Measurements from ENCODE around the gene IL19.
"Not testable (repeated sequence)": the region's sequence is repeated elsewhere in the genome, so short reads cannot be mapped to it uniquely, and the experiment has no call there.

The IL19 gene

DNA sequence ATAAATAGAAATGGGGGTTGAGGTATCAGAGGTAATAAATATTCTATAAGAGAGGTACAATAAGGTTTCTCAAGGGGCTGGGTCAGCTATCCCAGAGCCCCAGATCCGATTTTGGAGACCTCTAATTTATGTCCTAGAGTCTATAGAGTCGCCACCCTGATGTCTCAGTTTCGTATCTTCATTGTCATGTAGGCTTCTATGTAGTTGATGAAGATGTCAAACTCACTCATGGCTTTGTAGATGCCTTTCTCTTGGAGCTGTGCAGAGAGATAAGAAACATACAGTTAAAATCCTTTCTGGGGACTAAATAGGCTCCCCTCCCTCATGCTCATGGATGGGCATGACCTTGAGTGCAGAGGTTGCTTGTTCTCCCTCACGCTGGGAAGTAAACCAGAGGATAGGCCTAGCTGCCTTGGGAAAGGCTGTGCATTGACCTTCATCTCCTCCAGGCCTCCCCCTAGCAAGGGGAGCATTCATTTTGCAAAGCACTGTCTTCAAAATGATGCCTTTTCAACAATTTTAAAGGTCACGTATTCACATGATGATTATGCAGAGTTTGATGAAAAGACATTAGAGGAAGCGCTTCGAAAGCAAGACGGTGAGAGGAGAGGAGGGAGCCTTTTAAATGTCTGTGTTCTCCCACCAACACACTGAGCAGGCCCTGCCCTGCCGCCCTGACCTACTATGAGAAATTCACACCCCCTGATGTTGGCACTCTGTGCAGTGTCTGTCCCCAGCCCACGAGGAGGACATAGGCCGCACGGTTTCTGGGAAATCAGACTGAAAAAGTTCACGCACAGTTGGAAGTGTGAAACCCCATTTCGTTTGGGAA, 1.9 kb upstream of the IL19 start:
- TF ChIP-seq, protein P1, sequence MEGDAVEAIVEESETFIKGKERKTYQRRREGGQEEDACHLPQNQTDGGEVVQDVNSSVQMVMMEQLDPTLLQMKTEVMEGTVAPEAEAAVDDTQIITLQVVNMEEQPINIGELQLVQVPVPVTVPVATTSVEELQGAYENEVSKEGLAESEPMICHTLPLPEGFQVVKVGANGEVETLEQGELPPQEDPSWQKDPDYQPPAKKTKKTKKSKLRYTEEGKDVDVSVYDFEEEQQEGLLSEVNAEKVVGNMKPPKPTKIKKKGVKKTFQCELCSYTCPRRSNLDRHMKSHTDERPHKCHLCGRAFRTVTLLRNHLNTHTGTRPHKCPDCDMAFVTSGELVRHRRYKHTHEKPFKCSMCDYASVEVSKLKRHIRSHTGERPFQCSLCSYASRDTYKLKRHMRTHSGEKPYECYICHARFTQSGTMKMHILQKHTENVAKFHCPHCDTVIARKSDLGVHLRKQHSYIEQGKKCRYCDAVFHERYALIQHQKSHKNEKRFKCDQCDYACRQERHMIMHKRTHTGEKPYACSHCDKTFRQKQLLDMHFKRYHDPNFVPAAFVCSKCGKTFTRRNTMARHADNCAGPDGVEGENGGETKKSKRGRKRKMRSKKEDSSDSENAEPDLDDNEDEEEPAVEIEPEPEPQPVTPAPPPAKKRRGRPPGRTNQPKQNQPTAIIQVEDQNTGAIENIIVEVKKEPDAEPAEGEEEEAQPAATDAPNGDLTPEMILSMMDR (conservative IDR thresholded peaks at IDR 0.05; ENCODE audit: low read length), result no peak
- DNase-seq (ENCODE audit: low read depth), result no peak
- no peak overlapping the region for H3K4me3 ChIP-seq (ENCODE audit: low read length)

DNA sequence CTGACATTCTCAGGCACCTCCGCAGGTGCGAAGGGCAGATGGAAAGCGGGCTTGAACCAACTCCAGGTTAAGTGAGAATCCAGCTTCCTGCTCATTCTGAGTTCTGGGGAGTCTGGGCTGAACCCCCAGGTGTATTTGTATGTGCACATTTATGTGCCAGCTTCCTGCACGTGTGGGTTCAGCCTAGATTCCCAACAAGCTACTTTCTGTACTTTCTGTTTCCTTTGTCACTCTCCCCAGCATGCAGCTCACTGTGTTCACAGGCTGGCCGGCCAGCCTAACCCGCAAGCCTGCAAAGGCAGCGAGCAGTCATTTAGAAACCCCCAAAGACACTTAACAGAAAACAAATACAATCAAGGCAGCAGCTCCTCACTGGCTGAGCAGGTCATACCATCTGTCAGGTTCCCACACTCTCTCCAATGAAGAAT, 1.3 kb upstream of the IL19 start:
- H3K4me3 ChIP-seq (ENCODE audit: low read length), result no peak overlapping the region
- TF ChIP-seq, protein P1 (conservative IDR thresholded peaks at IDR 0.05; ENCODE audit: low read length), result no peak
- DNase-seq (ENCODE audit: low read depth), result no peak

GRCh38 chr1:206771338-206771692, 742 bp downstream of the IL19 start:
- TF ChIP-seq, protein P1 (conservative IDR thresholded peaks at IDR 0.05; ENCODE audit: low read length), result no peak
- no peak overlapping the region for H3K4me3 ChIP-seq (ENCODE audit: low read length)
- DNase-seq (ENCODE audit: low read depth), result no peak

GRCh38 chr1:206772243-206772937, 1.8 kb downstream of the IL19 start, which contains the start of gene IL10:
Gene IL10, minus strand, starts transcription at chr1:206772494. Its CDS starts 59 bp downstream, at chr1:206772435.
- no peak within 1 kb of the TSS for H3K4me3 ChIP-seq (ENCODE audit: low read length)
- TF ChIP-seq, protein P1 (conservative IDR thresholded peaks at IDR 0.05; ENCODE audit: low read length), result no peak
- no peak for DNase-seq (ENCODE audit: low read depth)

- no peak for DNase-seq (ENCODE audit: low read depth)
- TF ChIP-seq, protein P1 (conservative IDR thresholded peaks at IDR 0.05; ENCODE audit: low read length), result no peak
- no peak overlapping the region for H3K4me3 ChIP-seq (ENCODE audit: low read length)
These were observed 3.5 kb downstream of the IL19 start for GRCh38 chr1:206774093-206774492.

DNA sequence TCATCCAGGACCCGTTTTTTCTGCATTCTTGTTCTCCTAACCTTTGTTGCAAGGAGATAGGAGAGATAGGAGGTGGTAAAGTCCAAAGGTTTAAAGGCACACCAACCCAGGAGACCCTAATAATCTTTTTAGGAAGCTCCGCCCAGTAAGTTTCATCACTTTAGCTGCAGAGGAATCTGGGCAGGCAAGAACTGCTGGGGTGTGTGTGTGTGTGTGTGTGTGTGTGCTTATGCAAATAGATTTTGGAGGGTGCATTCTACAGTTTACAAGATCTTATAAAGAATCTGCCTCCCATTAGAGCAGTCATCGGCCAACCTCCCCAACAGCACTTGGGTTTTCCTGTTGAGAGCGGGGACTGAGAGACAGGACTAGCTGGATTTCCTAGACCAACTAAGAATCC, 5.7 kb downstream of the IL19 start:
- H3K4me3 ChIP-seq (ENCODE audit: low read length), result no peak overlapping the region
- peak; percentile 36 for DNase-seq (ENCODE audit: low read depth)
- TF ChIP-seq, protein P1 (conservative IDR thresholded peaks at IDR 0.05; ENCODE audit: low read length), result no peak

GRCh38 chr1:206778031-206778430, 7.5 kb downstream of the IL19 start:
- H3K4me3 ChIP-seq (ENCODE audit: low read length), result no peak overlapping the region
- no peak for DNase-seq (ENCODE audit: low read depth)
- TF ChIP-seq, protein P1 (conservative IDR thresholded peaks at IDR 0.05; ENCODE audit: low read length), result no peak

DNA sequence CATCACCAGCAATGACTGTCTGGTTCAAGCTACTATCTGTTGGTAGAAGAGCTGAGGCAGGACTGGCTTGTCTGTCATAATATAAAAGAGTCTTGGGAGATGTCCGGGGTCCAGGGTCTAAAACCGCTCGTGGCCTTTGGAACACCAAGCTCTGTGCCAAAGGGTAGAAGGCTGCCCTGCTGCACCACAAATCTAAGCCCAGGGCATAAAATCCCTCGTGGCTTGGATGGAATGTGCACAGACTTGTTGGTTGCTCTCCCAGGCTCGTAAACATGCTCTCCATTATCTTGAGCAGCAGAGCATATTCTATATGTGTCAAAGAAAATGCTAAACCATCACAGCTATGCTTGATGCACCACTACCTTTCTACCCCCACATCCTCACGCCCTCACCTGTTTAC, 8.3 kb downstream of the IL19 start:
- DNase-seq (ENCODE audit: low read depth); H3K4me3 ChIP-seq (ENCODE audit: low read length): not testable (repeated sequence)

All from AG10803 (cell line).